Testis (tissue), 5 donors: ENCODE data around the gene KRT6B. TPM values are rescaled to one million over a fixed set of nuclear protein-coding genes. Genes with fewer than 3 reads are reported as not detected.
"Not testable (repeated sequence)": the region's sequence is repeated elsewhere in the genome, so short reads cannot be mapped to it uniquely, and the experiment has no call there.

Source experiments
- DNase-seq: peaks from one replicate; pipeline ENCODE4 v3.0.0-alpha.2; 2019
- H3K27ac ChIP-seq, 2 donors: fragments of 200-600 bp; sonication (generic); one replicate each; pipeline ENCODE4 v1.5.1; 2019
- H3K27me3 ChIP-seq: fragments of 200-600 bp; sonication (generic); one replicate; pipeline ENCODE4 v1.5.1; 2019
- H3K36me3 ChIP-seq: fragments of 200-600 bp; sonication (generic); one replicate; pipeline ENCODE4 v1.5.1; 2017; ENCODE audit warnings: low read depth; ENCODE audit errors: missing control alignments
- H3K4me1 ChIP-seq: fragments of 200-600 bp; sonication (generic); one replicate; pipeline ENCODE4 v1.5.1; 2019
- H3K4me3 ChIP-seq, 2 donors: fragments of 200-600 bp; sonication (generic); one replicate each; pipeline ENCODE4 v1.5.1; 2017 to 2019
- H3K9me3 ChIP-seq: fragments of 200-600 bp; sonication (generic); one replicate; pipeline ENCODE4 v1.5.1; 2017
- POLR2A ChIP-seq: fragments of 450-650 bp; IDR thresholded peaks from one replicate; pipeline ENCODE4 v1.6.1; 2017; ENCODE audit warnings: antibody characterized with exemption, mild to moderate bottlenecking, moderate library complexity
- WGBS, 2 donors: methylation state at CpG; one replicate each; pipeline ENCODE4 v1.1.5; 2018; 5-methylcytosine and 5-hydroxymethylcytosine counted together
- intact Hi-C: fragments of 100-400 bp; cut with DNase I; formaldehyde crosslinking; loops from one replicate; pipeline ENCODE4 v1.15.1; 2023; ENCODE audit warnings: low total_unique reads
- long read RNA-seq, 2 donors: transcript quantifications; one replicate each; lab custom pipeline, GENCODE V29; 2026
- polyA plus RNA-seq: library from polyadenylated mRNA; stranded (reverse); fragments of 350-450 nt; fragmentation: Illumina TruSeq; extraction: RNeasy Lipid Tissue Mini Kit (QIAGEN cat#74804); gene quantifications from one replicate; pipeline ENCODE4 v1.2.3, GENCODE V29; 2014; ENCODE audit warnings: low read depth, low replicate concordance; ENCODE audit not compliant: insufficient read depth
- total RNA-seq, 2 donors: library from RNA; depleted of rRNA; stranded (reverse); fragments of >200 nt; gene quantifications; one replicate each; pipeline ENCODE4 v1.2.3, GENCODE V29; 2016
- TF ChIP-seq, protein P1 (sequence below), 3 experiments: fragments of 450-650 bp in 2 of 3; fragments of 200-600 bp in 1 of 3; sonication (generic) in 1 of 3; IDR thresholded peaks; one replicate each; pipeline ENCODE4 v1.5.1; 2016 to 2019; ENCODE audit warnings: antibody characterized with exemption in 3 of 3, mild to moderate bottlenecking in 2 of 3, moderate library complexity in 1 of 3

The KRT6B gene
- total RNA-seq (under 1 TPM in 1 of 2 donors, not detected in 1; 0.19 TPM), polyA plus RNA-seq (not detected)
- long read RNA-seq, donor 1 = 0 reads
- long read RNA-seq, donor 2 = 0 reads

DNA sequence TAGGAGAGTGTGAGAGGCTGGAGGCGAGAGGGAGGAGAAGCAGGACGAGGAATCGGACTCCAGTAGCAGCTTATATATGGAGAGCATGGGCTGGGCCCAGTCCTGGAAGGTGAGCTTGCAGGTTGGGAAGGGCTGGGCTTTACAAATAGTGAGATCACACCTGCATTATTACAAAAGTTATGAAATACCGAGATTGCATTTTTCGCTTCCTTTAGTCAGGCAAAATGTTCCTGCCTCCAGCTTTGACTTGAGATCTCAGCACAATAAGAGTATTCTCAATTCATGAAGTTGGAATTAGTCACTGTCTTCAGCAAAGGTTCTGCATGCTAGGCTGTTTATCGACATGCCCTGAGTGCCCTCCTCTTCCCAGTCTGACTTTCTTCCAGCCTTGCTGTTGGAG, at the start of gene KRT6B:
TSS of gene KRT6B (minus strand) at position 46 of the 400 bp plus-strand sequence. CDS start 68 bp downstream, outside the sequence.
- H3K9me3 ChIP-seq = no peaks in the 10 kb centered on the region
- no peaks in the 10 kb centered on the region for H3K27me3 ChIP-seq
- H3K36me3 ChIP-seq = no peaks in the 10 kb centered on the region
- no peak for DNase-seq
- TF ChIP-seq, protein P1, sequence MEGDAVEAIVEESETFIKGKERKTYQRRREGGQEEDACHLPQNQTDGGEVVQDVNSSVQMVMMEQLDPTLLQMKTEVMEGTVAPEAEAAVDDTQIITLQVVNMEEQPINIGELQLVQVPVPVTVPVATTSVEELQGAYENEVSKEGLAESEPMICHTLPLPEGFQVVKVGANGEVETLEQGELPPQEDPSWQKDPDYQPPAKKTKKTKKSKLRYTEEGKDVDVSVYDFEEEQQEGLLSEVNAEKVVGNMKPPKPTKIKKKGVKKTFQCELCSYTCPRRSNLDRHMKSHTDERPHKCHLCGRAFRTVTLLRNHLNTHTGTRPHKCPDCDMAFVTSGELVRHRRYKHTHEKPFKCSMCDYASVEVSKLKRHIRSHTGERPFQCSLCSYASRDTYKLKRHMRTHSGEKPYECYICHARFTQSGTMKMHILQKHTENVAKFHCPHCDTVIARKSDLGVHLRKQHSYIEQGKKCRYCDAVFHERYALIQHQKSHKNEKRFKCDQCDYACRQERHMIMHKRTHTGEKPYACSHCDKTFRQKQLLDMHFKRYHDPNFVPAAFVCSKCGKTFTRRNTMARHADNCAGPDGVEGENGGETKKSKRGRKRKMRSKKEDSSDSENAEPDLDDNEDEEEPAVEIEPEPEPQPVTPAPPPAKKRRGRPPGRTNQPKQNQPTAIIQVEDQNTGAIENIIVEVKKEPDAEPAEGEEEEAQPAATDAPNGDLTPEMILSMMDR (IDR thresholded peaks at IDR 0.05) = no peak
- no peak for TF ChIP-seq POLR2A
- no peak within 1 kb of the TSS for H3K27ac ChIP-seq
- no peaks in the 10 kb centered on the region for H3K4me1 ChIP-seq
- intact Hi-C loops = no loop called here
- H3K4me3 ChIP-seq = no peak within 1 kb of the TSS
- WGBS, 2 donors = 65 to 73% methylated on average over 6 of the region's 6 CpGs

DNA sequence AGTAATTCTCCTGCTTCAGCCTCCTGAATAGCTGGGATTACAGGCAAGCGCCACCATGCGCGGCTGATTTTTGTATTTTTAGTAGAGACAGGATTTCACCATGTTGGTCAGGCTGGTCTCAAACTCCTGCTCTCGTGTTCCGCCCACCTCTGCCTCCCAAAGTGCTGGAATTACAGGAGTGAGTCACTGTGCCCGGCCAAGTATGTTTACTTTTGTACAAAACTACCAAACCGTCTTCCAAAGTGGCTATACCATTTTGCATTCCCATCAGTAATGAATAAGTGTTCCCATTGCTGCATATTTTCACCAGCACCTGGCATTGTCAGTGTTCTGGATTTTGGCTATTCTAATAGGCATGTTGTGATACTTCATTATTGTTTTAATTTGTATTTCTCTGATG, 49.5 kb upstream of the KRT6B start:
- Histone ChIP-seq H3K4me1 (peaks cover 1% of the 10 kb centered on the region), H3K9me3 (no peaks in the 10 kb centered on the region), H3K27me3 (no peaks in the 10 kb centered on the region), H3K4me3 (no peak overlapping the region), H3K36me3 (no peaks in the 10 kb centered on the region), H3K27ac (no peak overlapping the region)
- intact Hi-C loops = no loop called here
- TF ChIP-seq, protein P1 (IDR thresholded peaks at IDR 0.05) = no peak
- no peak for TF ChIP-seq POLR2A
- no peak for DNase-seq
- 82 to 95% methylated on average over 7 of the region's 7 CpGs for WGBS, 2 donors

DNA sequence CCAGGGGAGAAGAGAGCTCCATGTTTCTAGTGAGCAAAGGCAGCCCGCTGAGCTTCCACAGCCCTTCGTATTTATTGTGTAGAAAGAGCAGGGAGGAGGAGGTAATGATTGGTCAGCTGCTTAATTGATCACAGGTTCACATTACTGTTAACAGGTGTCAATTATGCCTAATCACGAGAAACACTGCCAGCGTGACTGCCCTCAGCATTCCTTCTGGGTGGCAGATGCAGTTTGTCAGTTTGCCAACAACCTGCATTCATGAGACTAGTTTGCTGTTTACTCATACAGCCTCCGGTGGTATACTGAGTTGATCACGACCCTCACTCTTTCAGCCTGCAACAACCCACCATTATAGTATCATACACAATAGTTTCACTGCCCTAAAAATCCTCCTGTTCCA, 48.6 kb upstream of the KRT6B start:
- H3K27ac ChIP-seq, H3K9me3 ChIP-seq, H3K27me3 ChIP-seq, intact Hi-C loops, H3K36me3 ChIP-seq, DNase-seq, H3K4me3 ChIP-seq: not testable (repeated sequence)
- H3K4me1 ChIP-seq = peaks cover 10% of the 10 kb centered on the region
- 83 to 90% methylated on average over 6 of the region's 6 CpGs for WGBS, 2 donors

DNA sequence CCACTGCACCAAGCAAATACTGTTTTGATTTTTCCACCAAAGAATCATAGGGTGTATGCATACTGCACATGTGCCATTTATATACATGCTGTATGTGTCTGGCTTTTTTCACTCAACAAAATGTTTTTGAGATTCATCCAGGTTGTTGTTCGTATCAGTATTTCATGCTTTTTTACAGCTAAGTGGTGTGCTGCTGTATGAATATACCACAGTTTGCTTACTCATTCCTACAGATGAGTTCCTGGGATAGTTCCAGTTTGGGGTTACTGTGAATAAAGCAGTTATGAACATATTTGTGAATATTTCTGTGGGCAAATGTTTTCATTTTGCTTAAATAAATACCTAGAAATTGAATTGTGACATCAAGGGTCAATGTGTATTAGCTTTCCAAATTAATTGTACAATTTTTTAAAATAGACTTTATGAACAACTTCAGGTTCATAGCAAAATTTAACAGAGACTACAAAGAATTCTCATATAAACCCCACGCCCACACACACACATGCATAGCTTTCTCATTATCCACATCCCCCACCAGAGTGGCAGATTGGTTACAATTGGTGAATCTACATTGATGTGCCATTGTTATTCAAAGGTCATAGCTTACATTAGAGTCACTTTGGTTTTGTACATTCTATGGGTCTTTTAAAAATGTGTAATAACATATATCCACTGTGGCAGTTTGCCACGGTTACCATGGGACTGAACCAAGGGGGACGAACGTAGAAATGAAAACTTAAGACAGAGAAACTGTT, 48.0 kb upstream of the KRT6B start:
- 90 to 92% methylated on average over 5 of the region's 5 CpGs for WGBS, 2 donors
- intact Hi-C loops = no loop called here
- no peaks in the 10 kb centered on the region for H3K27me3 ChIP-seq
- no peaks in the 10 kb centered on the region for H3K36me3 ChIP-seq
- no peak overlapping the region for H3K27ac ChIP-seq
- no peak overlapping the region for H3K4me3 ChIP-seq
- TF ChIP-seq, protein P1 (IDR thresholded peaks at IDR 0.05) = no peak
- no peak for TF ChIP-seq POLR2A
- H3K9me3 ChIP-seq = no peaks in the 10 kb centered on the region
- H3K4me1 ChIP-seq = peaks cover 16% of the 10 kb centered on the region
- no peak for DNase-seq

DNA sequence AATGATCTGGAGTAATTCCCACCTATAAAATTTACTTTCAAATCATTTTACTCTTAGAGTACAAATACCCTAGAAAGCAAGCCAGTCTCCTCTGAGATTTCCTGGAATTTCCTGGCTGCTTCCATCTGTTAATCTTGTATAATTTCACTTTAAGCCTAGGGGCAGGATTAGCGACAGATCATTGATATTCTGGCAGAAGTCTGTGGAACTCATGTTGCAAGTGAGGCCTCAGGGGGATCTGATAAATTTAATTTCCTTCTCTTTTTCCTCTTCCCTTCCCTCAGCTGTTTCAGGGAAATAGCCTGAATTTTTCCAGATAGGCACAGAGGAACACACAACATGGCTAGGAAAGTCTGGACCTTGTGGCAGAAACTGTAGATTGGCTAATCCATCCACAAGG, 47.0 kb upstream of the KRT6B start:
- Histone ChIP-seq H3K4me1 (peaks cover 23% of the 10 kb centered on the region), H3K27ac (no peak overlapping the region), H3K4me3 (no peak overlapping the region), H3K9me3 (no peaks in the 10 kb centered on the region), H3K36me3 (no peaks in the 10 kb centered on the region), H3K27me3 (no peaks in the 10 kb centered on the region)
- intact Hi-C loops = no loop called here
- WGBS, 2 donors = 36 to 62% methylated on average over 1 of the region's 1 CpG
- DNase-seq = no peak
- no peak for TF ChIP-seq POLR2A
- TF ChIP-seq, protein P1 (IDR thresholded peaks at IDR 0.05) = no peak
